HCT116 (cell line): Measurements from ENCODE around the gene MT1X. TPM values are rescaled to one million over a fixed set of nuclear protein-coding genes. Genes with fewer than 3 reads are reported as not detected.

Source experiments
- ATAC-seq: fragments of 200-7000 bp; cut with Tn5 transposase; 2 replicates; pipeline ENCODE4 v1.9.1; 2020; ENCODE audit warnings: mild to moderate bottlenecking, moderate library complexity
- BruUV-seq: library from RNA; stranded (reverse); fragments of 400-500 nt; replicated peaks from 2 replicates; lab custom pipeline; 2021; lab: Mats Ljungman, UMichigan
- CTCF ChIA-PET: fragments of 300-600 bp; sonication (Branson Sonifier 250); formaldehyde crosslinking; loops from one replicate; lab custom pipeline; 2021; ENCODE audit warnings: antibody characterized with exemption; lab: Charles Lee
- POLR2A ChIA-PET: fragments of 300-600, 350-600 bp; sonication (Branson Sonifier 250); formaldehyde crosslinking; loops from one replicate; lab custom pipeline; 2021; ENCODE audit warnings: antibody characterized with exemption; lab: Charles Lee
- RAD21 ChIA-PET, 2 experiments: fragments of 300-600 bp; sonication (Branson Sonifier 250); formaldehyde crosslinking; loops; one replicate each; lab custom pipeline; 2023; ENCODE audit warnings: low total read pairs in 2 of 2; ENCODE audit not compliant: uncharacterized antibody in 2 of 2, unreplicated experiment in 2 of 2, low non-redundant PET in 1 of 2; lab: Charles Lee
- DNase-seq: peaks from one replicate; pipeline ENCODE4 v3.0.0-alpha.2; 2010; ENCODE audit warnings: low read depth, low spot score
- H2AFZ ChIP-seq: fragments of 200-600 bp; shearing (Covaris generic), sonication (generic); 2 replicates; pipeline ENCODE4 v1.6.1; 2017; ENCODE audit warnings: low read depth, mixed run types, mixed read lengths, antibody characterized with exemption, low read length; ENCODE audit not compliant: poor library complexity, severe bottlenecking
- H3K27ac ChIP-seq: 2 replicates; pipeline ENCODE4 v1.5.1; 2012; ENCODE audit warnings: low read depth, low read length
- H3K27me3 ChIP-seq: fragments of 200-600 bp; sonication (generic); 2 replicates; pipeline ENCODE4 v1.6.1; 2016; ENCODE audit warnings: mixed run types, low read length, mixed read lengths; ENCODE audit not compliant: insufficient read depth
- H3K36me3 ChIP-seq, 2 experiments: fragments of 200-500 bp in 1 of 2; fragments of 200-600 bp in 1 of 2; sonication (Bioruptor generic) in 1 of 2; sonication (generic) in 1 of 2; 2 replicates each; pipeline versions ENCODE4 v1.5.1 to v1.6.1; 2014 to 2016; ENCODE audit warnings: low read length in 2 of 2, inconsistent platforms in 1 of 2, mixed read lengths in 1 of 2, mixed run types in 1 of 2; ENCODE audit not compliant: insufficient read depth in 2 of 2, control insufficient read depth in 1 of 2
- H3K4me1 ChIP-seq, 2 experiments: fragments of 200-600 bp in 1 of 2; sonication (generic) in 1 of 2; 2 replicates each; pipeline versions ENCODE4 v1.5.1 to v1.6.1; 2012 to 2017; ENCODE audit warnings: low read length in 2 of 2, inconsistent platforms in 1 of 2, mild to moderate bottlenecking in 1 of 2, mixed read lengths in 1 of 2, mixed run types in 1 of 2, moderate library complexity in 1 of 2; ENCODE audit not compliant: insufficient read depth in 2 of 2, control insufficient read depth in 1 of 2
- H3K4me2 ChIP-seq: fragments of 200-600 bp; sonication (generic); 2 replicates; pipeline ENCODE4 v1.6.1; 2017; ENCODE audit warnings: mixed run types, low read length, mixed read lengths
- H3K4me3 ChIP-seq, 2 experiments: fragments of 200-600 bp in 1 of 2; sonication (generic) in 1 of 2; replicated peaks in 1 of 2; 2 replicates each; pipeline ENCODE4 v1.5.1; 2011 to 2016; ENCODE audit warnings: low read length in 2 of 2, control low read depth in 1 of 2, low read depth in 1 of 2, mild to moderate bottlenecking in 1 of 2, mixed read lengths in 1 of 2, mixed run types in 1 of 2
- H3K79me2 ChIP-seq: fragments of 200-600 bp; sonication (generic); 2 replicates; pipeline ENCODE4 v1.6.1; 2017; ENCODE audit warnings: mild to moderate bottlenecking, mixed run types, low read length, moderate library complexity, mixed read lengths; ENCODE audit not compliant: insufficient read depth
- H3K9ac ChIP-seq: fragments of 200-600 bp; sonication (generic); 2 replicates; pipeline ENCODE4 v1.6.1; 2016; ENCODE audit warnings: low read length, mixed read lengths
- H3K9me2 ChIP-seq: fragments of 200-600 bp; sonication (generic), shearing (Covaris generic); 2 replicates; pipeline ENCODE4 v1.6.1; 2017; ENCODE audit warnings: mixed run types, mild to moderate bottlenecking, moderate library complexity; ENCODE audit not compliant: insufficient read depth
- H3K9me3 ChIP-seq, 2 experiments: fragments of 200-500 bp in 1 of 2; fragments of 200-600 bp in 1 of 2; sonication (Bioruptor generic) in 1 of 2; sonication (generic) in 1 of 2; 2 replicates each; pipeline ENCODE4 v1.6.1; 2014 to 2017; ENCODE audit warnings: low read length in 2 of 2, mixed read lengths in 2 of 2, inconsistent platforms in 1 of 2, low read depth in 1 of 2, mild to moderate bottlenecking in 1 of 2, mixed run types in 1 of 2, moderate library complexity in 1 of 2; ENCODE audit not compliant: control insufficient read depth in 1 of 2, insufficient read depth in 1 of 2
- H4K20me1 ChIP-seq: fragments of 200-600 bp; sonication (generic), shearing (Covaris generic); 2 replicates; pipeline ENCODE4 v1.6.1; 2017; ENCODE audit warnings: mixed run types, mild to moderate bottlenecking, moderate library complexity; ENCODE audit not compliant: insufficient read depth
- ATF3 ChIP-seq: IDR thresholded peaks from 2 replicates; pipeline ENCODE4 v1.6.1; 2012
- CBX3 ChIP-seq: IDR thresholded peaks from 2 replicates; pipeline ENCODE4 v1.6.1; 2012; ENCODE audit warnings: low read depth
- EGR1 ChIP-seq: IDR thresholded peaks from 2 replicates; pipeline ENCODE4 v1.6.1; 2012; ENCODE audit warnings: low read depth
- EZH2 ChIP-seq: fragments of 200-600 bp; sonication (generic); IDR thresholded peaks from 2 replicates; pipeline ENCODE4 v1.6.1; 2017; ENCODE audit warnings: antibody characterized with exemption, mixed run types
- EZH2phosphoT487 ChIP-seq: fragments of 200-600 bp; IDR thresholded peaks from 2 replicates; pipeline ENCODE4 v1.6.1; 2018; ENCODE audit warnings: antibody characterized with exemption, borderline replicate concordance
- FOSL1 ChIP-seq: IDR thresholded peaks from 2 replicates; pipeline ENCODE4 v1.6.1; 2012; ENCODE audit warnings: low read depth
- JUND ChIP-seq: IDR thresholded peaks from 2 replicates; pipeline ENCODE4 v1.6.1; 2012
- POLR2A ChIP-seq: IDR thresholded peaks from 2 replicates; pipeline ENCODE4 v1.7.0; 2011; ENCODE audit warnings: borderline replicate concordance; ENCODE audit not compliant: insufficient read depth, insufficient read length; ENCODE audit errors: extremely low read depth
- POLR2AphosphoS5 ChIP-seq: IDR thresholded peaks from 2 replicates; pipeline ENCODE4 v1.6.1; 2011; ENCODE audit warnings: mild to moderate bottlenecking, low read depth, low read length, moderate library complexity
- RAD21 ChIP-seq: IDR thresholded peaks from 2 replicates; pipeline ENCODE4 v1.6.1; 2012; ENCODE audit warnings: low read depth, mild to moderate bottlenecking
- REST ChIP-seq: IDR thresholded peaks from 2 replicates; pipeline ENCODE4 v1.6.1; 2012; ENCODE audit warnings: low read depth
- SIN3A ChIP-seq: IDR thresholded peaks from 2 replicates; pipeline ENCODE4 v1.6.1; 2012; ENCODE audit warnings: low read depth
- SP1 ChIP-seq: IDR thresholded peaks from 2 replicates; pipeline ENCODE4 v1.6.1; 2012; ENCODE audit warnings: low read depth
- TCF7L2 ChIP-seq: IDR thresholded peaks from 2 replicates; pipeline ENCODE4 v1.7.0; 2011; ENCODE audit warnings: borderline replicate concordance, inconsistent platforms; ENCODE audit not compliant: insufficient read depth, insufficient read length; ENCODE audit errors: extremely low read depth
- YY1 ChIP-seq: IDR thresholded peaks from 2 replicates; pipeline ENCODE4 v1.6.1; 2011; ENCODE audit warnings: low read length, low read depth, moderate library complexity, mild to moderate bottlenecking; ENCODE audit not compliant: insufficient replicate concordance; ENCODE audit errors: extremely low read depth
- ZFX ChIP-seq: fragments of 450-650 bp; IDR thresholded peaks from 2 replicates; pipeline ENCODE4 v1.6.1; 2017
- intact Hi-C: fragments of 100-400 bp; cut with micrococcal nuclease; formaldehyde crosslinking; loops from 2 replicates; pipeline ENCODE4 v1.10.0; 2022
- total RNA-seq: library from RNA; stranded (reverse); gene quantifications from one replicate; pipeline ENCODE4 v1.2.1, GENCODE V29; 2021; ENCODE audit not compliant: unreplicated experiment
- TF ChIP-seq, protein P1 (sequence below), 3 experiments: fragments of 200-600 bp in 1 of 3; sonication (generic) in 1 of 3; IDR thresholded peaks in 2 of 3; conservative IDR thresholded peaks in 1 of 3; 2 replicates each; pipeline ENCODE4 v1.5.1; 2012 to 2017; ENCODE audit warnings: low read depth in 2 of 3, low read length in 2 of 3, antibody characterized with exemption in 1 of 3, borderline replicate concordance in 1 of 3, control low read depth in 1 of 3, mild to moderate bottlenecking in 1 of 3, mixed read lengths in 1 of 3, mixed run types in 1 of 3, moderate library complexity in 1 of 3; ENCODE audit not compliant: insufficient read depth in 1 of 3
- TF ChIP-seq, protein P2 (sequence below): IDR thresholded peaks from 2 replicates; pipeline ENCODE4 v1.6.1; 2012
- TF ChIP-seq, protein P3 (sequence below): IDR thresholded peaks from 2 replicates; pipeline ENCODE4 v1.6.1; 2011; ENCODE audit warnings: mild to moderate bottlenecking, low read length, moderate library complexity; ENCODE audit not compliant: insufficient replicate concordance; ENCODE audit errors: extremely low read depth

Gene MT1X
- total RNA-seq, 1 experiment from 2014 or later = 50.2 TPM

GRCh38 chr16:56658327-56658875, 23.9 kb upstream of the MT1X start:
- H4K20me1 ChIP-seq = no peaks in the 10 kb centered on the region
- no peak overlapping the region; the same call in 1 of the 2 replicates for H3K27ac ChIP-seq
- H3K9ac ChIP-seq = peak overlapping the region; percentile 46; the same call in 1 of the 2 replicates
- intact Hi-C loops = no loop called here
- DNase-seq = no peak
- no peak for ATAC-seq
- BruUV-seq = no TSS peak
- no peaks in the 10 kb centered on the region for H3K36me3 ChIP-seq
- no peaks in the 10 kb centered on the region for H3K27me3 ChIP-seq
- H3K9me2 ChIP-seq = no peaks in the 10 kb centered on the region
- no peak overlapping the region for H2AFZ ChIP-seq
- ChIA-PET POLR2A (interaction anchor here (1.0 to 3.8 kb wide), 2 partner anchors 32 to 50 kb away, joined by 3 to 17 read pairs; partner anchors contain the start of genes MT1E and MT2A), CTCF (no interaction called here), RAD21 (no interaction called here)
- H3K4me3 ChIP-seq = peak overlapping the region in 1 of 2 experiments; percentile 55; a peak in 2 of 4 replicates
- no peaks in the 10 kb centered on the region for H3K9me3 ChIP-seq
- TF ChIP-seq SP1 (no peak), POLR2A (no peak), ZFX (no peak), RAD21 (no peak), ATF3 (no peak), REST (no peak), EZH2phosphoT487 (no peak), EZH2 (no peak), POLR2AphosphoS5 (no peak), SIN3A (no peak), JUND (no peak), EGR1 (no peak), TCF7L2 (no peak), YY1 (no peak), CBX3 (no peak), FOSL1 (no peak)
- TF ChIP-seq, protein P1, sequence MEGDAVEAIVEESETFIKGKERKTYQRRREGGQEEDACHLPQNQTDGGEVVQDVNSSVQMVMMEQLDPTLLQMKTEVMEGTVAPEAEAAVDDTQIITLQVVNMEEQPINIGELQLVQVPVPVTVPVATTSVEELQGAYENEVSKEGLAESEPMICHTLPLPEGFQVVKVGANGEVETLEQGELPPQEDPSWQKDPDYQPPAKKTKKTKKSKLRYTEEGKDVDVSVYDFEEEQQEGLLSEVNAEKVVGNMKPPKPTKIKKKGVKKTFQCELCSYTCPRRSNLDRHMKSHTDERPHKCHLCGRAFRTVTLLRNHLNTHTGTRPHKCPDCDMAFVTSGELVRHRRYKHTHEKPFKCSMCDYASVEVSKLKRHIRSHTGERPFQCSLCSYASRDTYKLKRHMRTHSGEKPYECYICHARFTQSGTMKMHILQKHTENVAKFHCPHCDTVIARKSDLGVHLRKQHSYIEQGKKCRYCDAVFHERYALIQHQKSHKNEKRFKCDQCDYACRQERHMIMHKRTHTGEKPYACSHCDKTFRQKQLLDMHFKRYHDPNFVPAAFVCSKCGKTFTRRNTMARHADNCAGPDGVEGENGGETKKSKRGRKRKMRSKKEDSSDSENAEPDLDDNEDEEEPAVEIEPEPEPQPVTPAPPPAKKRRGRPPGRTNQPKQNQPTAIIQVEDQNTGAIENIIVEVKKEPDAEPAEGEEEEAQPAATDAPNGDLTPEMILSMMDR (IDR thresholded peaks at IDR 0.05 in 2 of 3, conservative IDR thresholded peaks at IDR 0.05 in 1 of 3; ENCODE audit: borderline replicate concordance in 1 of 3, insufficient read depth in 1 of 3, low read depth in 2 of 3, low read length in 2 of 3) = no peak
- TF ChIP-seq, protein P2, sequence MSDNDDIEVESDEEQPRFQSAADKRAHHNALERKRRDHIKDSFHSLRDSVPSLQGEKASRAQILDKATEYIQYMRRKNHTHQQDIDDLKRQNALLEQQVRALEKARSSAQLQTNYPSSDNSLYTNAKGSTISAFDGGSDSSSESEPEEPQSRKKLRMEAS = no peak
- TF ChIP-seq, protein P3, sequence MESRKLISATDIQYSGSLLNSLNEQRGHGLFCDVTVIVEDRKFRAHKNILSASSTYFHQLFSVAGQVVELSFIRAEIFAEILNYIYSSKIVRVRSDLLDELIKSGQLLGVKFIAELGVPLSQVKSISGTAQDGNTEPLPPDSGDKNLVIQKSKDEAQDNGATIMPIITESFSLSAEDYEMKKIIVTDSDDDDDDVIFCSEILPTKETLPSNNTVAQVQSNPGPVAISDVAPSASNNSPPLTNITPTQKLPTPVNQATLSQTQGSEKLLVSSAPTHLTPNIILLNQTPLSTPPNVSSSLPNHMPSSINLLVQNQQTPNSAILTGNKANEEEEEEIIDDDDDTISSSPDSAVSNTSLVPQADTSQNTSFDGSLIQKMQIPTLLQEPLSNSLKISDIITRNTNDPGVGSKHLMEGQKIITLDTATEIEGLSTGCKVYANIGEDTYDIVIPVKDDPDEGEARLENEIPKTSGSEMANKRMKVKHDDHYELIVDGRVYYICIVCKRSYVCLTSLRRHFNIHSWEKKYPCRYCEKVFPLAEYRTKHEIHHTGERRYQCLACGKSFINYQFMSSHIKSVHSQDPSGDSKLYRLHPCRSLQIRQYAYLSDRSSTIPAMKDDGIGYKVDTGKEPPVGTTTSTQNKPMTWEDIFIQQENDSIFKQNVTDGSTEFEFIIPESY = no peak
- peak overlapping the region; percentile 80 for H3K4me2 ChIP-seq
- H3K4me1 ChIP-seq = peaks cover 19 to 48% of the 10 kb centered on the region in 2 experiments
- H3K79me2 ChIP-seq = no peaks in the 10 kb centered on the region
